HCT116 (cell line): ENCODE measurements around the gene CTAGE1. TPM values are rescaled to one million over a fixed set of nuclear protein-coding genes. Genes with fewer than 3 reads are reported as not detected.

Source experiments
- ATAC-seq: fragments of 200-7000 bp; cut with Tn5 transposase; 2 replicates; pipeline ENCODE4 v1.9.1; 2020; ENCODE audit warnings: mild to moderate bottlenecking, moderate library complexity
- BruUV-seq: library from RNA; stranded (reverse); fragments of 400-500 nt; replicated peaks from 2 replicates; lab custom pipeline; 2021; lab: Mats Ljungman, UMichigan
- CTCF ChIA-PET: fragments of 300-600 bp; sonication (Branson Sonifier 250); formaldehyde crosslinking; loops from one replicate; lab custom pipeline; 2021; ENCODE audit warnings: antibody characterized with exemption; lab: Charles Lee
- POLR2A ChIA-PET: fragments of 300-600, 350-600 bp; sonication (Branson Sonifier 250); formaldehyde crosslinking; loops from one replicate; lab custom pipeline; 2021; ENCODE audit warnings: antibody characterized with exemption; lab: Charles Lee
- RAD21 ChIA-PET, 2 experiments: fragments of 300-600 bp; sonication (Branson Sonifier 250); formaldehyde crosslinking; loops; one replicate each; lab custom pipeline; 2023; ENCODE audit warnings: low total read pairs in 2 of 2; ENCODE audit not compliant: uncharacterized antibody in 2 of 2, unreplicated experiment in 2 of 2, low non-redundant PET in 1 of 2; lab: Charles Lee
- DNase-seq: peaks from one replicate; pipeline ENCODE4 v3.0.0-alpha.2; 2010; ENCODE audit warnings: low read depth, low spot score
- H2AFZ ChIP-seq: fragments of 200-600 bp; shearing (Covaris generic), sonication (generic); 2 replicates; pipeline ENCODE4 v1.6.1; 2017; ENCODE audit warnings: low read depth, mixed run types, mixed read lengths, antibody characterized with exemption, low read length; ENCODE audit not compliant: poor library complexity, severe bottlenecking
- H3K27ac ChIP-seq: 2 replicates; pipeline ENCODE4 v1.5.1; 2012; ENCODE audit warnings: low read depth, low read length
- H3K27me3 ChIP-seq: fragments of 200-600 bp; sonication (generic); 2 replicates; pipeline ENCODE4 v1.6.1; 2016; ENCODE audit warnings: mixed run types, low read length, mixed read lengths; ENCODE audit not compliant: insufficient read depth
- H3K36me3 ChIP-seq, 2 experiments: fragments of 200-500 bp in 1 of 2; fragments of 200-600 bp in 1 of 2; sonication (Bioruptor generic) in 1 of 2; sonication (generic) in 1 of 2; 2 replicates each; pipeline versions ENCODE4 v1.5.1 to v1.6.1; 2014 to 2016; ENCODE audit warnings: low read length in 2 of 2, inconsistent platforms in 1 of 2, mixed read lengths in 1 of 2, mixed run types in 1 of 2; ENCODE audit not compliant: insufficient read depth in 2 of 2, control insufficient read depth in 1 of 2
- H3K4me1 ChIP-seq, 2 experiments: fragments of 200-600 bp in 1 of 2; sonication (generic) in 1 of 2; 2 replicates each; pipeline versions ENCODE4 v1.5.1 to v1.6.1; 2012 to 2017; ENCODE audit warnings: low read length in 2 of 2, inconsistent platforms in 1 of 2, mild to moderate bottlenecking in 1 of 2, mixed read lengths in 1 of 2, mixed run types in 1 of 2, moderate library complexity in 1 of 2; ENCODE audit not compliant: insufficient read depth in 2 of 2, control insufficient read depth in 1 of 2
- H3K4me2 ChIP-seq: fragments of 200-600 bp; sonication (generic); 2 replicates; pipeline ENCODE4 v1.6.1; 2017; ENCODE audit warnings: mixed run types, low read length, mixed read lengths
- H3K4me3 ChIP-seq, 2 experiments: fragments of 200-600 bp in 1 of 2; sonication (generic) in 1 of 2; replicated peaks in 1 of 2; 2 replicates each; pipeline ENCODE4 v1.5.1; 2011 to 2016; ENCODE audit warnings: low read length in 2 of 2, control low read depth in 1 of 2, low read depth in 1 of 2, mild to moderate bottlenecking in 1 of 2, mixed read lengths in 1 of 2, mixed run types in 1 of 2
- H3K79me2 ChIP-seq: fragments of 200-600 bp; sonication (generic); 2 replicates; pipeline ENCODE4 v1.6.1; 2017; ENCODE audit warnings: mild to moderate bottlenecking, mixed run types, low read length, moderate library complexity, mixed read lengths; ENCODE audit not compliant: insufficient read depth
- H3K9ac ChIP-seq: fragments of 200-600 bp; sonication (generic); 2 replicates; pipeline ENCODE4 v1.6.1; 2016; ENCODE audit warnings: low read length, mixed read lengths
- H3K9me2 ChIP-seq: fragments of 200-600 bp; sonication (generic), shearing (Covaris generic); 2 replicates; pipeline ENCODE4 v1.6.1; 2017; ENCODE audit warnings: mixed run types, mild to moderate bottlenecking, moderate library complexity; ENCODE audit not compliant: insufficient read depth
- H3K9me3 ChIP-seq, 2 experiments: fragments of 200-500 bp in 1 of 2; fragments of 200-600 bp in 1 of 2; sonication (Bioruptor generic) in 1 of 2; sonication (generic) in 1 of 2; 2 replicates each; pipeline ENCODE4 v1.6.1; 2014 to 2017; ENCODE audit warnings: low read length in 2 of 2, mixed read lengths in 2 of 2, inconsistent platforms in 1 of 2, low read depth in 1 of 2, mild to moderate bottlenecking in 1 of 2, mixed run types in 1 of 2, moderate library complexity in 1 of 2; ENCODE audit not compliant: control insufficient read depth in 1 of 2, insufficient read depth in 1 of 2
- H4K20me1 ChIP-seq: fragments of 200-600 bp; sonication (generic), shearing (Covaris generic); 2 replicates; pipeline ENCODE4 v1.6.1; 2017; ENCODE audit warnings: mixed run types, mild to moderate bottlenecking, moderate library complexity; ENCODE audit not compliant: insufficient read depth
- CEBPB ChIP-seq: IDR thresholded peaks from 2 replicates; pipeline ENCODE4 v1.6.1; 2012; ENCODE audit warnings: low read depth
- FOSL1 ChIP-seq: IDR thresholded peaks from 2 replicates; pipeline ENCODE4 v1.6.1; 2012; ENCODE audit warnings: low read depth
- POLR2AphosphoS5 ChIP-seq: IDR thresholded peaks from 2 replicates; pipeline ENCODE4 v1.6.1; 2011; ENCODE audit warnings: mild to moderate bottlenecking, low read depth, low read length, moderate library complexity
- SP1 ChIP-seq: IDR thresholded peaks from 2 replicates; pipeline ENCODE4 v1.6.1; 2012; ENCODE audit warnings: low read depth
- TCF7L2 ChIP-seq: IDR thresholded peaks from 2 replicates; pipeline ENCODE4 v1.7.0; 2011; ENCODE audit warnings: borderline replicate concordance, inconsistent platforms; ENCODE audit not compliant: insufficient read depth, insufficient read length; ENCODE audit errors: extremely low read depth
- intact Hi-C: fragments of 100-400 bp; cut with micrococcal nuclease; formaldehyde crosslinking; loops from 2 replicates; pipeline ENCODE4 v1.10.0; 2022
- total RNA-seq: library from RNA; stranded (reverse); gene quantifications from one replicate; pipeline ENCODE4 v1.2.1, GENCODE V29; 2021; ENCODE audit not compliant: unreplicated experiment

The CTAGE1 gene
- total RNA-seq, 1 experiment from 2014 or later, result not detected

- DNase-seq (no peak), ATAC-seq (no peak)
- Histone ChIP-seq H3K9me2 (no peaks in the 10 kb centered on the region), H3K4me3 (no peak overlapping the region), H3K4me1 (peaks cover 7 to 14% of the 10 kb centered on the region in 2 experiments; a peak in 3 of 4 replicates), H3K27ac (no peak overlapping the region)
- POLR2A ChIA-PET, result no interaction called here
- no TSS peak for BruUV-seq
- intact Hi-C loops, result no loop called here
- RAD21 ChIA-PET, result no interaction called here
- CTCF ChIA-PET, result interaction anchor here (0.5 kb wide), 1 partner anchor 204 kb away, joined by 3 read pairs; no protein-coding TSS in a partner anchor
- TF ChIP-seq FOSL1 (no peak), SP1 (no peak), CEBPB (no peak), POLR2AphosphoS5 (no peak)
- TF ChIP-seq, all 23 proteins: peak for 0
- Histone ChIP-seq H3K9ac (no peak overlapping the region), H3K27me3 (no peaks in the 10 kb centered on the region), H4K20me1 (no peaks in the 10 kb centered on the region), H3K36me3 (no peaks in the 10 kb centered on the region), H3K79me2 (no peaks in the 10 kb centered on the region), H2AFZ (no peak overlapping the region), H3K4me2 (no peak overlapping the region), H3K9me3 (no peaks in the 10 kb centered on the region)
Measured at GRCh38 chr18:22429564-22429963, 11.8 kb upstream of the CTAGE1 start.

GRCh38 chr18:22428672-22429071, 11.0 kb upstream of the CTAGE1 start:
- H3K4me1 ChIP-seq, result peaks cover 7 to 14% of the 10 kb centered on the region in 2 experiments; a peak in 3 of 4 replicates
- no peaks in the 10 kb centered on the region for H3K9me2 ChIP-seq
- BruUV-seq, result no TSS peak
- DNase-seq, result no peak
- H3K79me2 ChIP-seq, result no peaks in the 10 kb centered on the region
- no peak overlapping the region for H3K9ac ChIP-seq
- TF ChIP-seq TCF7L2, result no peak
- no peak overlapping the region for H3K27ac ChIP-seq
- intact Hi-C loops, result no loop called here
- POLR2A ChIA-PET, result interaction anchor here (1.3 kb wide), 1 partner anchor 12 kb away, joined by 3 read pairs; no protein-coding TSS in a partner anchor
- no peaks in the 10 kb centered on the region for H3K9me3 ChIP-seq
- no peak overlapping the region for H2AFZ ChIP-seq
- CTCF ChIA-PET, result interaction anchor here (1.0 kb wide), 1 partner anchor 26 kb away, joined by 3 read pairs; no protein-coding TSS in a partner anchor
- RAD21 ChIA-PET, result no interaction called here
- ATAC-seq, result no peak
- no peaks in the 10 kb centered on the region for H3K36me3 ChIP-seq
- H3K4me3 ChIP-seq, result no peak overlapping the region
- H3K27me3 ChIP-seq, result no peaks in the 10 kb centered on the region
- H4K20me1 ChIP-seq, result no peaks in the 10 kb centered on the region
- H3K4me2 ChIP-seq, result no peak overlapping the region
